Vein endothelial cell (primary cell): ENCODE results near the gene C6orf89. TPM values are rescaled to one million over a fixed set of nuclear protein-coding genes. Genes with fewer than 3 reads are reported as not detected.

ENCODE experiments used
- total RNA-seq: library from RNA; depleted of rRNA; stranded (reverse); fragments of >200 nt; gene quantifications from 2 replicates; pipeline ENCODE4 v1.2.3, GENCODE V29; 2012

Gene C6orf89
- 40.8 and 41.3 TPM in 2 replicates for total RNA-seq

GRCh38 chr6:36885461-36886401 lies at the start of gene C6orf89:
TSS of gene C6orf89 (plus strand) at chr6:36885952. CDS start at chr6:36899445, 13,493 bp downstream.

GRCh38 chr6:36838896-36839748 lies 46.6 kb upstream of the C6orf89 start, which contains the start of gene CPNE5:
TSS of gene CPNE5 (minus strand) at chr6:36839444. CDS start at chr6:36839377, 67 bp downstream.

GRCh38 chr6:36874443-36875249 lies 11.1 kb upstream of the C6orf89 start, which contains the start of gene PPIL1:
TSS of gene PPIL1 (minus strand) at chr6:36874803. CDS start at chr6:36874772, 31 bp downstream.

GRCh38 chr6:36954262-36954931 lies 68.6 kb downstream of the C6orf89 start, which contains the start of gene PI16:
TSS of gene PI16 (plus strand) at chr6:36954738. CDS start at chr6:36954761, 23 bp downstream.

Other genes with a start within 250 kb of the C6orf89 start
- 196 and 290 TPM in 2 replicates for gene CDKN1A, start 207.2 kb upstream of the C6orf89 start, total RNA-seq
- under 0.01 TPM in 1 of 2 replicates, not detected in the other for gene RAB44, start 188.1 kb upstream of the C6orf89 start, total RNA-seq
- 10.1 and 23.5 TPM in 2 replicates for gene CPNE5, start 46.5 kb upstream of the C6orf89 start, total RNA-seq
- gene PPIL1, start 11.1 kb upstream of the C6orf89 start, total RNA-seq = 34.9 and 38.1 TPM in 2 replicates
- not detected in 2 replicates for gene PI16, start 68.8 kb downstream of the C6orf89 start, total RNA-seq
- gene MTCH1, start 100.2 kb downstream of the C6orf89 start, total RNA-seq = 275 and 301 TPM in 2 replicates
- not detected in 2 replicates for gene FGD2, start 119.7 kb downstream of the C6orf89 start, total RNA-seq